UCSD-AML1 (cell line): ENCODE measurements around the gene UPB1.

Experiments
- DNase-seq: peaks from one replicate; lab custom pipeline; 2025; ENCODE audit not compliant: unreplicated experiment; lab: John Stamatoyannopoulos, UW

Gene UPB1

GRCh38 chr22:24555165-24556039 lies 60.3 kb downstream of the UPB1 start, which contains the start of gene SNRPD3:
SNRPD3 (plus strand) TSS chr22:24555999; CDS start chr22:24557675, 1,676 bp downstream.
- DNase-seq = peak; percentile 100

- DNase-seq = no peak
Measured at GRCh38 chr22:24559471-24559870, 64.3 kb downstream of the UPB1 start.

- no peak for DNase-seq
Measured at GRCh38 chr22:24563246-24563645, 68.1 kb downstream of the UPB1 start.

GRCh38 chr22:24564376-24565058 lies 69.4 kb downstream of the UPB1 start:
- no peak for DNase-seq

- DNase-seq = no peak
Measured at GRCh38 chr22:24565077-24565476, 69.9 kb downstream of the UPB1 start.

- no peak for DNase-seq
Measured at GRCh38 chr22:24566899-24567511, 71.9 kb downstream of the UPB1 start.

- no peak for DNase-seq
Measured at GRCh38 chr22:24567668-24568067, 72.5 kb downstream of the UPB1 start.

- DNase-seq = no peak
Measured at GRCh38 chr22:24571266-24571665, 76.1 kb downstream of the UPB1 start.

- DNase-seq = no peak
Measured at GRCh38 chr22:24576778-24577177, 81.6 kb downstream of the UPB1 start.
